Pancreas (tissue), 10 donors: ENCODE measurements around the gene HARBI1. TPM values are rescaled to one million over a fixed set of nuclear protein-coding genes. Genes with fewer than 3 reads are reported as not detected.
A peak's percentile ranks its signal among the peaks of the same experiment; 100 is the strongest.

Experiments
- ATAC-seq, 4 donors: fragments of 200-7000 bp; cut with Tn5 transposase; one replicate each; pipeline versions ENCODE4 v1.8.0 to v1.9.1; 2020; ENCODE audit warnings: mild to moderate bottlenecking in 4 of 4, moderate library complexity in 4 of 4
- DNase-seq, 6 donors: peaks; one replicate each; pipeline ENCODE4 v3.0.0-alpha.2; 2020
- FAIRE-seq: peaks from 2 replicates; lab custom pipeline; 2012; peaks lifted over from hg19 to GRCh38; lab: Jason Lieb, UNC
- H3K27ac ChIP-seq, 4 donors: fragments of 200-600 bp; sonication (generic); 1 replicate in 3 of 4; 2 replicates in 1 of 4; pipeline versions ENCODE4 v1.5.0 to v1.8.0; 2020
- H3K27me3 ChIP-seq, 4 donors: fragments of 200-600 bp; one replicate each; pipeline ENCODE4 v1.8.0; 2021
- H3K36me3 ChIP-seq, 3 donors: fragments of 200-600 bp; sonication (generic) in 1 of 3; one replicate each; pipeline versions ENCODE4 v1.5.0 to v1.8.0; 2020 to 2021
- H3K4me1 ChIP-seq, 3 donors: fragments of 200-600 bp; one replicate each; pipeline ENCODE4 v1.8.0; 2021
- H3K4me3 ChIP-seq, 4 donors: fragments of 200-600 bp; sonication (generic) in 2 of 4; one replicate each; pipeline versions ENCODE4 v1.5.0 to v1.8.0; 2020 to 2021
- H3K9me3 ChIP-seq, 4 donors: fragments of 200-600 bp; one replicate each; pipeline ENCODE4 v1.8.0; 2021
- CTCF ChIP-seq, 4 donors: fragments of 200-600 bp; sonication (generic) in 3 of 4; IDR thresholded peaks; one replicate each; pipeline versions ENCODE4 v1.5.0 to v1.8.0; 2021; ENCODE audit warnings: antibody characterized with exemption in 4 of 4
- WGBS, 2 donors: extraction: QIAGEN DNeasy Blood & Tissue Kit; methylation state at CpG; one replicate each; pipeline ENCODE4 v1.1.7; 2013; 5-methylcytosine and 5-hydroxymethylcytosine counted together
- intact Hi-C, 3 donors: fragments of 100-400 bp; cut with DNase I; formaldehyde crosslinking; loops; one replicate each; pipeline versions ENCODE4 v1.11.1 to v1.14.2; 2022
- polyA plus RNA-seq, 2 donors: library from polyadenylated mRNA; stranded (reverse); fragments of 200-250 nt; gene quantifications; one replicate each; pipeline ENCODE4 v1.2.3, GENCODE V29; 2013
- total RNA-seq, 6 donors: library from RNA; stranded (reverse); fragmentation: NEBNext Ultra II Directional in 4 of 6; extraction: Animal tissue kit (Norgen Biotek cat#: 25700) in 4 of 6; gene quantifications; one replicate each; pipeline versions ENCODE4 v1.2.1 to v1.2.4, GENCODE V29; 2021 to 2023
- donor health status: healthy with polysubstance abuse.
- donor health status: DM: no; HTN: no; CAD: no; lungs with moderate emphysema.
- donor health status: DM: no; HTN: no; CAD: no.
- donor health status: control.
- donor health status: control.
- donor health status: Bipolar disorder and iron deficiency.
- donor health status: DM: yes; HTN: yes; CAD: no.
- donor health status: DM: no; HTN: no; CAD: no.
- donor health status: DM: no; HTN: no; CAD: no.
- donor health status: DM: yes; HTN: yes; CAD: no.

Gene HARBI1
- total and polyA plus RNA-seq, 8 donors = 1.7 to 2.6 (median 2.0) TPM

- DNase-seq (no peak), FAIRE-seq (no peak), ATAC-seq (no peak)
- H3K4me1 ChIP-seq = no peaks in the 10 kb centered on the region
- no peaks in the 10 kb centered on the region for H3K27me3 ChIP-seq
- H3K9me3 ChIP-seq = no peaks in the 10 kb centered on the region
- no peak overlapping the region for H3K27ac ChIP-seq
- H3K4me3 ChIP-seq = no peak overlapping the region
- H3K36me3 ChIP-seq = peaks cover under 1 to 68% (median 11%) of the 10 kb centered on the region in 3 donors
- 84 to 86% methylated on average over 4 of the region's 4 CpGs for WGBS, 2 donors
- no peak for TF ChIP-seq CTCF (IDR thresholded peaks at IDR 0.05)
- intact Hi-C loops = no loop called here
Observed at GRCh38 chr11:46663277-46663940, 46.4 kb upstream of the HARBI1 start.

- H3K27ac ChIP-seq = no peak overlapping the region
- no peak overlapping the region for H3K4me3 ChIP-seq
- no peak for TF ChIP-seq CTCF (IDR thresholded peaks at IDR 0.05)
- no peaks in the 10 kb centered on the region for H3K27me3 ChIP-seq
- intact Hi-C loops = no loop called here
- H3K36me3 ChIP-seq = peaks cover 5 to 68% (median 12%) of the 10 kb centered on the region in 3 donors
- no peaks in the 10 kb centered on the region for H3K4me1 ChIP-seq
- H3K9me3 ChIP-seq = no peaks in the 10 kb centered on the region
- FAIRE-seq (no peak), ATAC-seq (no peak), DNase-seq (no peak)
Observed at GRCh38 chr11:46662366-46662765, 45.3 kb upstream of the HARBI1 start.

GRCh38 chr11:46661836-46662235 lies 44.8 kb upstream of the HARBI1 start:
- no peak for ATAC-seq
- no peak for DNase-seq
- H3K36me3 ChIP-seq = peaks cover 5 to 68% (median 17%) of the 10 kb centered on the region in 3 donors
- intact Hi-C loops = no loop called here
- no peaks in the 10 kb centered on the region for H3K27me3 ChIP-seq
- no peak overlapping the region for H3K27ac ChIP-seq
- no peaks in the 10 kb centered on the region for H3K4me1 ChIP-seq
- TF ChIP-seq CTCF (IDR thresholded peaks at IDR 0.05) = no peak
- no peak for FAIRE-seq
- no peak overlapping the region for H3K4me3 ChIP-seq
- no peaks in the 10 kb centered on the region for H3K9me3 ChIP-seq

- Histone ChIP-seq H3K27me3 (no peaks in the 10 kb centered on the region), H3K36me3 (peaks cover 5 to 70% (median 24%) of the 10 kb centered on the region in 3 donors), H3K4me3 (no peak overlapping the region), H3K9me3 (no peaks in the 10 kb centered on the region), H3K27ac (no peak overlapping the region), H3K4me1 (no peaks in the 10 kb centered on the region)
- ATAC-seq (peak in 1 of 4 donors; percentile 43), DNase-seq (no peak), FAIRE-seq (no peak)
- WGBS, 2 donors = 81 to 86% methylated on average over 1 of the region's 1 CpG
- intact Hi-C loops = no loop called here
- TF ChIP-seq CTCF (IDR thresholded peaks at IDR 0.05) = no peak
Observed at GRCh38 chr11:46659908-46660307, 42.9 kb upstream of the HARBI1 start.

- TF ChIP-seq CTCF (IDR thresholded peaks at IDR 0.05) = no peak
- H3K4me3 ChIP-seq = no peak overlapping the region
- H3K9me3 ChIP-seq = no peaks in the 10 kb centered on the region
- ATAC-seq (peak in 1 of 4 donors; percentile 30), FAIRE-seq (no peak), DNase-seq (no peak)
- peaks cover 5 to 69% (median 18%) of the 10 kb centered on the region in 3 donors for H3K36me3 ChIP-seq
- no peaks in the 10 kb centered on the region for H3K4me1 ChIP-seq
- intact Hi-C loops = no loop called here
- no peak overlapping the region for H3K27ac ChIP-seq
- WGBS, 2 donors = 87 to 93% methylated on average over 4 of the region's 4 CpGs
- H3K27me3 ChIP-seq = no peaks in the 10 kb centered on the region
Observed at GRCh38 chr11:46658259-46658658, 41.2 kb upstream of the HARBI1 start.
